K562 (cell line): ENCODE results near the gene PSG3.

Experiments
- EZH2 ChIP-seq: IDR thresholded peaks from 2 replicates; pipeline ENCODE4 v1.6.1; 2012; ENCODE audit warnings: low read depth, mild to moderate bottlenecking, inconsistent platforms, low read length, borderline replicate concordance
- MCM7 ChIP-seq, 2 experiments: fragments of 450-650 bp; IDR thresholded peaks; 2 replicates each; pipeline ENCODE4 v1.6.1; 2016 to 2018
- MTF1 ChIP-seq: fragments of 250-450 bp; sonication (Bioruptor Pico); IDR thresholded peaks from 2 replicates; pipeline ENCODE4 v1.9.0; 2021; ENCODE audit warnings: moderate library complexity, mild to moderate bottlenecking, inconsistent platforms, borderline replicate concordance
- POLR2AphosphoS5 ChIP-seq: IDR thresholded peaks from 2 replicates; pipeline ENCODE4 v1.6.1; 2011; ENCODE audit warnings: mild to moderate bottlenecking, low read depth, low read length, moderate library complexity; ENCODE audit not compliant: control insufficient read depth, insufficient read depth

DNA sequence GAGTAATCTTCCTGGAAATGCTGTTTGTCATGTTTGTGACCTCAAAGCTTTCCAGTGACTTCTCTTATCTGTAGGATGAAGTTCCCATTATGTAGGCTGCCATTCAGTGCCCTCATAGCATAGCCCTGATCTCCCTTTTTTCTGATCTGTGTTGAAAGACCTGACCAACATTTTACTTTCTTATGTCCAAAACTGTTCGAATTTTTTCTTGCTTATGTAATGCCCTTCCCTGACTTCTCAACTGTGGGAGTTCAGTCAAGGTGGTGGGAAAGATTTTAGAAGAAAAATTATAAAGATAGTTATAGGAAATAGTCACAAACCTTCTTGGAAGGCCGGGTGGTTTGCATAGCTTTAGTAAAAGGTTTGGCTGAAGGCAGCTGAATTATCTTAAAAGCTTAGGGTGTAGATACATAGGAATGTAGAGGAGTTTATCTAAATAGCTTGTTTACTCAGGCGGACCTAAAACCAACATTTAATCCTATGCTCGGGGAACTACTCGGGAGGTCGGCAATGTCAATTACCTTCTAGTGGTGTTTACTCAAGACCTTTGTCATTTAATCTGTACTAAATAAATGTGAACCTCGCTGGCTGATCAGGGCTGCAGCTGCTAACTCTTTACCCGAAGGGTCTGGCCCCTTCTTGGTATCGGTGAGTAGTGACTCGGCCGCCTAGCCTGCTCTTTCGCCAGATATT is 44.3 kb downstream of the PSG3 start:
- TF ChIP-seq EZH2 (no peak), POLR2AphosphoS5 (no peak), MTF1 (no peak), MCM7 (IDR thresholded peaks at IDR 0.05) (no peak)
